ENCODE measurements around the gene LRRC56.
A peak's percentile ranks its signal among the peaks of the same experiment; 100 is the strongest.

LRRC56 gene

GRCh38 chr11:540583-541432 lies 3.5 kb downstream of the LRRC56 start:
- H3K27me3 Mint-ChIP-seq = no peaks in the 10 kb centered on the region
- H3K4me3 Mint-ChIP-seq = no peak overlapping the region
- no peak overlapping the region for H3K27ac Mint-ChIP-seq
- peaks cover 3% of the 10 kb centered on the region for H3K4me1 Mint-ChIP-seq
- no peaks in the 10 kb centered on the region for H3K9me3 Mint-ChIP-seq
- H3K36me3 Mint-ChIP-seq = no peaks in the 10 kb centered on the region

- Mint-ChIP-seq H3K4me1 (no peaks in the 10 kb centered on the region), H3K27ac (no peak overlapping the region), H3K36me3 (no peaks in the 10 kb centered on the region), H3K9me3 (no peaks in the 10 kb centered on the region), H3K4me3 (no peak overlapping the region), H3K27me3 (no peaks in the 10 kb centered on the region)
These were observed 4.1 kb downstream of the LRRC56 start for GRCh38 chr11:541433-541885.

- H3K4me1 Mint-ChIP-seq = no peaks in the 10 kb centered on the region
- no peaks in the 10 kb centered on the region for H3K27me3 Mint-ChIP-seq
- no peak overlapping the region for H3K27ac Mint-ChIP-seq
- no peaks in the 10 kb centered on the region for H3K36me3 Mint-ChIP-seq
- no peaks in the 10 kb centered on the region for H3K9me3 Mint-ChIP-seq
- H3K4me3 Mint-ChIP-seq = no peak overlapping the region
These were observed 7.5 kb downstream of the LRRC56 start for GRCh38 chr11:544817-545166.

- Mint-ChIP-seq H3K27me3 (no peaks in the 10 kb centered on the region), H3K27ac (no peak overlapping the region), H3K36me3 (no peaks in the 10 kb centered on the region), H3K4me1 (no peaks in the 10 kb centered on the region), H3K9me3 (no peaks in the 10 kb centered on the region), H3K4me3 (no peak overlapping the region)
These were observed 7.8 kb downstream of the LRRC56 start for GRCh38 chr11:545171-545570.

GRCh38 chr11:548700-549603 lies 11.6 kb downstream of the LRRC56 start:
- Mint-ChIP-seq H3K27ac (no peak overlapping the region), H3K36me3 (no peaks in the 10 kb centered on the region), H3K9me3 (no peaks in the 10 kb centered on the region), H3K4me3 (no peak overlapping the region), H3K27me3 (no peaks in the 10 kb centered on the region), H3K4me1 (no peaks in the 10 kb centered on the region)

- Mint-ChIP-seq H3K27ac (no peak overlapping the region), H3K36me3 (no peaks in the 10 kb centered on the region), H3K4me3 (no peak overlapping the region), H3K4me1 (no peaks in the 10 kb centered on the region), H3K9me3 (no peaks in the 10 kb centered on the region), H3K27me3 (no peaks in the 10 kb centered on the region)
These were observed 12.9 kb downstream of the LRRC56 start for GRCh38 chr11:550021-550745.

GRCh38 chr11:550746-551085 lies 13.4 kb downstream of the LRRC56 start:
- Mint-ChIP-seq H3K27ac (no peak overlapping the region), H3K4me1 (no peaks in the 10 kb centered on the region), H3K9me3 (no peaks in the 10 kb centered on the region), H3K27me3 (no peaks in the 10 kb centered on the region), H3K36me3 (no peaks in the 10 kb centered on the region), H3K4me3 (no peak overlapping the region)

GRCh38 chr11:551131-551530 lies 13.8 kb downstream of the LRRC56 start:
- Mint-ChIP-seq H3K4me1 (no peaks in the 10 kb centered on the region), H3K4me3 (no peak overlapping the region), H3K9me3 (no peaks in the 10 kb centered on the region), H3K27ac (no peak overlapping the region), H3K27me3 (no peaks in the 10 kb centered on the region), H3K36me3 (no peaks in the 10 kb centered on the region)

- H3K36me3 Mint-ChIP-seq = no peaks in the 10 kb centered on the region
- H3K9me3 Mint-ChIP-seq = no peaks in the 10 kb centered on the region
- no peaks in the 10 kb centered on the region for H3K27me3 Mint-ChIP-seq
- H3K27ac Mint-ChIP-seq = no peak overlapping the region
- no peak overlapping the region for H3K4me3 Mint-ChIP-seq
- no peaks in the 10 kb centered on the region for H3K4me1 Mint-ChIP-seq
These were observed 14.3 kb downstream of the LRRC56 start for GRCh38 chr11:551596-551995.

- no peaks in the 10 kb centered on the region for H3K27me3 Mint-ChIP-seq
- no peak overlapping the region for H3K27ac Mint-ChIP-seq
- no peaks in the 10 kb centered on the region for H3K4me1 Mint-ChIP-seq
- no peaks in the 10 kb centered on the region for H3K9me3 Mint-ChIP-seq
- no peak overlapping the region for H3K4me3 Mint-ChIP-seq
- no peaks in the 10 kb centered on the region for H3K36me3 Mint-ChIP-seq
These were observed 16.0 kb downstream of the LRRC56 start for GRCh38 chr11:553083-553987.

- no peaks in the 10 kb centered on the region for H3K36me3 Mint-ChIP-seq
- no peaks in the 10 kb centered on the region for H3K9me3 Mint-ChIP-seq
- H3K4me3 Mint-ChIP-seq = no peak overlapping the region
- no peak overlapping the region for H3K27ac Mint-ChIP-seq
- no peaks in the 10 kb centered on the region for H3K27me3 Mint-ChIP-seq
- H3K4me1 Mint-ChIP-seq = peaks cover 1% of the 10 kb centered on the region
These were observed 16.6 kb downstream of the LRRC56 start for GRCh38 chr11:553988-554340.

- no peaks in the 10 kb centered on the region for H3K27me3 Mint-ChIP-seq
- H3K9me3 Mint-ChIP-seq = no peaks in the 10 kb centered on the region
- H3K36me3 Mint-ChIP-seq = no peaks in the 10 kb centered on the region
- no peak overlapping the region for H3K27ac Mint-ChIP-seq
- peak overlapping the region; percentile 52 for H3K4me3 Mint-ChIP-seq
- peaks cover 5% of the 10 kb centered on the region for H3K4me1 Mint-ChIP-seq
These were observed 17.3 kb downstream of the LRRC56 start for GRCh38 chr11:554428-555226.

GRCh38 chr11:555227-555779 lies 18.0 kb downstream of the LRRC56 start:
- Mint-ChIP-seq H3K9me3 (no peaks in the 10 kb centered on the region), H3K4me1 (peaks cover 10% of the 10 kb centered on the region), H3K4me3 (peak overlapping the region; percentile 36), H3K36me3 (no peaks in the 10 kb centered on the region), H3K27ac (no peak overlapping the region), H3K27me3 (no peaks in the 10 kb centered on the region)
